Measurements from ENCODE around the gene HEPHL1. TPM values are rescaled to one million over a fixed set of nuclear protein-coding genes. Genes with fewer than 3 reads are reported as not detected.

HEPHL1 gene
- total RNA-seq, 1 donor from 2014 or later: not detected

GRCh38 chr11:94032066-94032465 is 10.9 kb downstream of the HEPHL1 start:
- DNase-seq (no peak), ATAC-seq (no peak)
- H3K4me1 ChIP-seq: no peaks in the 10 kb centered on the region
- H3K36me3 ChIP-seq: no peaks in the 10 kb centered on the region
- no peaks in the 10 kb centered on the region for H3K9me3 ChIP-seq
- H3K27ac ChIP-seq: no peak overlapping the region
- intact Hi-C loops (cut with DNase I): no loop called here
- no peak for TF ChIP-seq CTCF (IDR thresholded peaks at IDR 0.05)
- no peaks in the 10 kb centered on the region for H3K27me3 ChIP-seq (ENCODE audit: low read depth)
- no peak overlapping the region for H3K4me3 ChIP-seq

- Histone ChIP-seq H3K4me1 (no peaks in the 10 kb centered on the region), H3K36me3 (no peaks in the 10 kb centered on the region), H3K27ac (no peak overlapping the region), H3K4me3 (no peak overlapping the region), H3K9me3 (no peaks in the 10 kb centered on the region), H3K27me3 (ENCODE audit: low read depth) (no peaks in the 10 kb centered on the region)
- ATAC-seq (no peak), DNase-seq (no peak)
- intact Hi-C loops (cut with DNase I): no loop called here
- TF ChIP-seq CTCF (IDR thresholded peaks at IDR 0.05): no peak
These were observed 11.6 kb downstream of the HEPHL1 start for GRCh38 chr11:94032725-94033124.

GRCh38 chr11:94034207-94034606 is 13.1 kb downstream of the HEPHL1 start:
- H3K27ac ChIP-seq: no peak overlapping the region
- no peak overlapping the region for H3K4me3 ChIP-seq
- H3K9me3 ChIP-seq: no peaks in the 10 kb centered on the region
- intact Hi-C loops (cut with DNase I): no loop called here
- TF ChIP-seq CTCF (IDR thresholded peaks at IDR 0.05): no peak
- DNase-seq: no peak
- no peaks in the 10 kb centered on the region for H3K36me3 ChIP-seq
- no peaks in the 10 kb centered on the region for H3K4me1 ChIP-seq
- no peak for ATAC-seq
- no peaks in the 10 kb centered on the region for H3K27me3 ChIP-seq (ENCODE audit: low read depth)

GRCh38 chr11:94036096-94036495 is 14.9 kb downstream of the HEPHL1 start:
- ATAC-seq (no peak), DNase-seq (no peak)
- H3K27ac ChIP-seq: no peak overlapping the region
- H3K4me1 ChIP-seq: no peaks in the 10 kb centered on the region
- H3K9me3 ChIP-seq: no peaks in the 10 kb centered on the region
- H3K27me3 ChIP-seq (ENCODE audit: low read depth): no peaks in the 10 kb centered on the region
- no peak overlapping the region for H3K4me3 ChIP-seq
- no peak for TF ChIP-seq CTCF (IDR thresholded peaks at IDR 0.05)
- intact Hi-C loops (cut with DNase I): no loop called here
- no peaks in the 10 kb centered on the region for H3K36me3 ChIP-seq

DNA sequence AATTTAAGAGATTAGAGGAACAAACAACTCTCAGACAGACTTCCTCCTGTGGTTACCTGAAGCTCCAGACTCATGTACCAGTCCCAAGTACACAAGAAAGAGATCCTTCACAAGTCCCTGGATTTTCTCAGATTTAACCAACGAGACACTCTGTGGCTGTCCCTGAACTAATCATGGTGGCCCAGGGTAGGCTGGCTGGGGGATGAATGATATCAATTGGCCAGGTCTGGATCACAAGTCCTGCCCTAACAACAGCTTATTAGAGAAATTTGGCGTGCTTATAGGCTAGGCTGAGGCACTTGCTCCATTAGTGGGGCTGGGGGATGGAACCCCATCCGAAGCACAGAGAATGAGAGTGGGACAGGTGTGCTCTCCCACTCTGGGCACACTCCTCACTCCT is 22.1 kb downstream of the HEPHL1 start:
- no peaks in the 10 kb centered on the region for H3K9me3 ChIP-seq
- ATAC-seq: no peak
- intact Hi-C loops (cut with DNase I): no loop called here

More for the DNA sequence above, 22.1 kb downstream of the HEPHL1 start:
- H3K36me3 ChIP-seq: no peaks in the 10 kb centered on the region
- no peak overlapping the region for H3K4me3 ChIP-seq
- H3K27ac ChIP-seq: no peak overlapping the region
- no peak for TF ChIP-seq CTCF (IDR thresholded peaks at IDR 0.05)
- DNase-seq: no peak
- no peaks in the 10 kb centered on the region for H3K4me1 ChIP-seq
- no peaks in the 10 kb centered on the region for H3K27me3 ChIP-seq (ENCODE audit: low read depth)

Data from lower lobe of right lung (tissue), 2 donors.